ENCODE measurements around the gene TMEM184A.

Gene TMEM184A

DNA sequence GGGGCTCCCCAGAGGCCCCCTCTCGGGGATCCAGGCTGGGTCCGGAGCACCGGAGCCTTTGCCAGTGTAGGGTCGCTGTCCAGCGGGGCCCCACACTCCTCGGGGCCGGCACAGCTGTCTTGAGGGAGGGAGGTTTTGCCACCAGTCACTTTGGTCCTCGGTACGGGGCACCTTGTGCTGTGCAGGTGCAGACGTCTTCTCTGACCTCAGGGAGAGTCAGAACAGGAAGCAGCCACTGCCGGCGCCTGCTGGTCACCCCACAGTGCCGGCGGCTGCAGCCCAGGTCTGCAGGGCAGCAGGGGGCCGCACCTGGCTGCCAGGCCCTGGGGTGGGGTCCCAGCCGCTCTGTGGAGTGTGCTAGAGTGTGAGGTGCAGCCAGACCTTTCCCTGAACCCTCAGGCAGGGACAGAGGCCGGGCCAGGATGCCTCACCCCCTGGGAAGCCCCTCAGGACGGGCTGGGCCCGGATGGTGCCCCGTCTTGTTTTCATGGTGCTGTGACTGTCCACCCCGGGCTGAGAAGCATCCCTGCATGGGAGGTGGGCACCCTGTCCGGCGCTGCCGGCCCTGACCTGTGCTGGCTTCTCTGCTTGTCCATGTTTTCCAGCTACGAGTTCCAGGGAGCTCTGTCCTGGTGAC is 17.3 kb downstream of the TMEM184A start:
- DNase-seq: no peak

- no peak for DNase-seq
These were observed 18.2 kb downstream of the TMEM184A start for GRCh38 chr7:1537535-1538412.

DNA sequence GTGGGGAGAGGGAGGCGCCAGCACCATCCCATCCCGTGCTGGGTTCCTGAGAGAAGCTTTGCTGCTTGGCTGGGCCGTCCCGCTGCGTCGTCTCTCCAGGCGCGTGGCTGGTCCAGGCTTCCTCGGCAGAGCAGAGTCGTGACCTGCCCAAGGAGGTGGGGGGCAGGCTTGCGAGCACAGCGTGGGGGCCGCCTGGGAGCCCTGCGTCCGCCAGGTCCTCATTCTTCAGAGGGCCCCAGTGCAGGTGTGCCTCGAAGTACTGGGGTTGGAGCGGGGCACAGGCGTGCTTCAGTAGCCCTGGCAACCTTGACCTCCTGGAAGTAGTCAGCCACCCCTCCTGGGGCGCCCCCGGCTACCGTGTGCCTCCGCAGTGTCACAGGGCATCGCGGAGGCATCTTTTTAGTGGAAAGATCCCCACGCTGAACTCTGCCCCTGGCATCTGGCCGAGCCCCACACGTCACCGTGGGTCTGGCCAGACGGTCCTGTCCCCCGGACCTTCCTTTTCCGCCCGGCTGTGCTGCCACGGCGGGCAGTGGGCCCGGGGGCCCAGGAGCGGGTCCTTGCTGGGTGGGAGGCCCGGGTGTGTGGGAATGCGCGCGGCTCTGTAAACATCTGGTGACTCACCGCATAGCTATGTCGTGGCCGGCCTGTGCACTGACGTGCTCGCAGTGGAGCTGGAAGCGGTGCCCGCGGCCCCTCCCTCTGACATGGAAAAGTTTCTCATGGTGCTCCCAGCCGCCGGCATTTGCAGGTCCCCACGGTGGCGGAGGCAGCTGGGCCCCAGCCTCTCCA is 19.1 kb downstream of the TMEM184A start:
- no peak for DNase-seq

DNA sequence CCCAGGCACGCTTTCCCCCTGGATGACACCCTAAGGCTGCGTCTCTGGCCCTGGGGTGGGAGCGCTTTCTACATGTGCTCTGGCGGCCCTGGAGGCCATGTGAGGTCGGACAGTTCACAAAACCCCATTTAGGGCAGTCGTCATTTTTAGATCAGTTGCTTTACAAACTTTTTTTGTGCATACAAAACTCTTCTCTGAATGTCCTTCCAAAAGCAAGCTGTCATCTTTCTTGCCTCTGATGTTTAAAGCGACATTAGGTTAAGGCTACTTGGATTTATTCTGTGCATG is 19.6 kb downstream of the TMEM184A start:
- DNase-seq: no peak

DNA sequence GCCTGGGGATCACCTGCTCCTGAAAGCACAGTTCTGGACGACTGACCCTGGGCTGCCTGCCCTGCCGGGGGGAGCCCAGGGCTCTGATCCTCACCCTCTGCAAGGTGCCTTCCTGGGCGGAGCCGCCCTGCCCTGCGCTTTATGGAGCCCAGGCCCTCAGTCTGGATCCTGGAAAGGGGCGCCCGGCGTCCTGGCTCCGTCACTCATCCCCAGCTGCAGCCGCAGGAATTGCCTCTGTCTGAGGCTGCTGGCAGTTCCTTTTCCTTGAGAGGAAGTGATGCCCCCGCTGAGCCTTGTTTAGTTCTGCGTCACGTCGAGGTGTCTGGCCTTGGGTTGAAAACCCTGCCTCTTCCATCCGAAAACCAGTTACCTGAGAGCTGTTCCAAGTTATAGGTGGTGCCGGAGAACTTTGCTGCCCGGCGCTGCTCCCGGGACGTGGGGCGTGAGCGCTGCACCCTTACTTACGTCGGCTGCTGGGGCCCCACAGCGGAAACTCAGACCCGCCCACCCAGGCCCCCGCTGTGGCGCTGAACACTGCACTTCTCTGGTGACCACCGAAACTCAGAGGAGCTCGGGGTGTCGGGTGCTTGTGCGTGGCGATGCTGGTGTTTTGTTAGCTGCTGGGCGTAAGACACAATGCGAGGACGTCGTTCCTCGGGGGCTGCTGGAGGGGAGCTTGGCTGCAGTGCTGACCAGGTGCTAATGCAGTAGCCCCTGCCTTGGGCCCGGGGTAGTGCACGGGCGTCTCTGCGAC is 20.1 kb downstream of the TMEM184A start:
- DNase-seq: no peak

- no peak for DNase-seq
These were observed 20.9 kb downstream of the TMEM184A start for GRCh38 chr7:1535100-1535458.

DNA sequence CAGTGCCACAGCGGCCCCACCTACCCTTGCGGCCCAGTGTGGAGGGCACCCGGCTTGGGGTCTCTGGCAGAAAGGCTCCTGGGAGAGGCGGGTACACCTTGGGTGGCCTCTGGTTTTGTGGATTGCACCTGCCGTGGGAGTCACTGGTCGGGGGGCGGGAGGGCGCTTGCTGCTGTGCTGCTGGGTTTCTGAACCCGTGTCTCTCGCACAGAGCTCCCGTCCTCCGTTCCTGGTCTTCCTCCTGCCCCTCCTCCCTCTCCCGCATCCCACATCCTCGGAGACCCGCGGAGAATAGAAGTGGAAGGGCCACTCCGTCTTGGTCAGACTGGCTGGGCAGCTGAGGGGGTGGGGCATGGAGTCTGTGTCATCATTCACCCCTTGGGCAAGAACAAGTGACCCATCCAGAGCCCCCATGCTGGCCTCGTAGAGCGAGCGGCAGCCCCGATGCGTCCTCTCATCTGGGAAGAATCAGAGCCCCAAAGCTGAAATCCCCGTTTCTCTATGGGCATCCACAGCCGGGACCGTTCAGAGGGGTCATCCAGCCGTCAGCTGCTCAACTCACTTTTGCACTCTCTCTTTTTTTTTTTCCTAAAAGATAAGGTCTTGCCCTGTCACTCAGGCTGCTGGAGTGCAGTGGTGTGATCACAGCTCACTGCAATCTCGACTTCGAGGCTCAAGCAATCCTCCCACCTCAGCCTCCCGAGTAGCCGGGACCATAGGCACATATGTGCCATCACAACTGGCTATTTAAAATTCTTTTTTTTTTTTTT is 21.5 kb downstream of the TMEM184A start:
- no peak for DNase-seq

- no peak for DNase-seq
These were observed 22.3 kb downstream of the TMEM184A start for GRCh38 chr7:1533547-1534329.

DNA sequence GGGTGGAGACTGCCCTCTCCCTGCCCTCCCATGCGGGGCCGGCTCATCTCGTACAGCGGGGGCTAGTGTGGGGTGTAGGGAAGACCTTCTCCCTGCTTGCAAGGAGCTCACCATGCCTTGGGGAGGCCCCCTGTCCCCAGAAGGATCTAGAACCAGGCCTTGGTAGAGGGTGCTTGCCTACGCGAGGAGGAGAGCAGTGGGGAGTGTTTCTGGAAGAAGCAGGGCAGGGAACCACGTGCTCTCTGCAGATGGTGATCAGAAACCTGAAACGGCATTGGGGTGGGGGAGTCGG is 22.8 kb downstream of the TMEM184A start:
- no peak for DNase-seq

DNA sequence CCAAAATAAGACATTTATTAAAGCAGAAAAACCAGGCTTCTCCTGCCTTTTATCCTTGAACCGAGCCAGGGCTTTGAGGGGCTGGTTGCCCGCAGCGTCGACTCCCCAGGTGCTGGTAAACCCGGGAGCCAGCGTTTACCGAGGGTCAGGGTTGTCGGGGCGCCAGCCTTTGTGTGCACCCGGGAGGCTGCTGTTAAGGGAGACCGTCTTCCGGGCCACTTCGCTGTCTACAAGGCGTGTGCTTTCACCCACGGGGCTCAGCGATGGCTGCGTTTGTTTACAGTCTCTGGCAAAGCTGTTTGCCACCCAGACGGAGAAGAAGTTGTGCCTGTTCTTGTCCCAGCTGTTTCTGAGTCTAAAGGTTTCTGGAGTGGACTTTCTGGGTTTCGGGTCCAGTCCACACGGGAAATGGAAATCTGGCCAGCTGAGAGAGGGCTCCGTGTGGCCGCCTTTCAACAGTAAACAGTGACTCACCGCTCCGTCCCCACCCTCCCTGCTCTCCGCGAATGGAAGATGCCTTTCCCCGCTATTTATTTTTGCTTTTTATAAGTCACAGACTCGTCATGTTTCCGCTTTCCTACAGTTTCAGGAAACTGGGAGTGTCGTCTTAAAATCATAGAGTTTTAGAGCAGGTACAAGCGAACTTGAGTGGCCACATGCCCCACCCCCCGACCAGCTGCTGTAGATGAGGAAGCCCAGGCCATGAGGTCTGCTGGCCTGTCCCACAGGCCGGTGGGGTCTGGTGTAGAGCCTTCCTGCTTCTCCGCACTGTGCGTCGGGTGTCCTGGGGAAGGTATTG is 23.4 kb downstream of the TMEM184A start:
- DNase-seq: no peak

DNA sequence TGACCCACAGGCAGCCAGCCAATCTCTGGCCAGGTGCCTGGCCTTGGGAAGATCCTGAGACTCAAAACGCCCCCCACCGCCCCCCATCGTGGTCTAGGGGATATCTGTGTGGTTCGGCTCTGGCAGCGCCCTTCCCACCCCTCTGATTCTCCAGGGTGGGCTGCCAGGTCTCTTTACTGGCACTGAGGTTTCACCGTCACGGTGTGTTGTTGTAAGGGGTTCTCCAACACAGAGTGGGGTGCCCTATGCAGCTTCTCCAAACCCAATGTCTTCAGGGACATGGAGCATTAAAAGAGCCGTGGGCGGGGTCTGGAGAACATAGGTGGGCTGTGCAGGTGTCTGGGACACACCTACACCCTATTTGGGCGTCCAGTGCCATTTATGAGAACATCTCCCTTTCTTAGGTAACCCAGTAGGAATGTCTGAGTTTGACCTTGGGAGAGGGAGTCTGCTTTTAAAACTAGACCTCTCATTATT is 24.0 kb downstream of the TMEM184A start:
- no peak for DNase-seq

- DNase-seq: no peak
These were observed 24.6 kb downstream of the TMEM184A start for GRCh38 chr7:1531263-1531978.

GRCh38 chr7:1530946-1531262 is 25.1 kb downstream of the TMEM184A start:
- peak; percentile 53 for DNase-seq

GRCh38 chr7:1529383-1530116 is 26.5 kb downstream of the TMEM184A start:
- no peak for DNase-seq

GRCh38 chr7:1526271-1526754 is 29.7 kb downstream of the TMEM184A start:
- DNase-seq: no peak

DNA sequence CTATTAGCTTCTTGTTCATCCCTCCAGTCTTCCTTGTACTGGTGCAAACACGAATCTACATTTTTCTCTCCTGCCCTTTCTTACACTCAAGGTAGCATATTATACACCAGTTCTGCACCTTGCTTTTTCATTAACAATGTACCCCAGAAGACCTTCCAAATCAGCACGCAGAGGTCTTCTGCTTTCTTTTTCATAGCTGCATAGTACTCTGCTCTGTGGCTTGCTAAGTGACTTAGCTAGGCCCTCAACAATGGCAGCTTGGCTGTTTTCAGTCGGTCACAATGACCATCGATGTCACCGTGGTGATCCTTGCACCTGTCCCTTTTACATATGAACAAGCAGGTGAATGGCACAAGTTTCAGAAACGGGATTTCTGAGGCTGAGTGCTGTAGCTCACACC is 30.6 kb downstream of the TMEM184A start:
- no peak for DNase-seq

- no peak for DNase-seq
These were observed 32.2 kb downstream of the TMEM184A start for GRCh38 chr7:1523844-1524243.

DNA sequence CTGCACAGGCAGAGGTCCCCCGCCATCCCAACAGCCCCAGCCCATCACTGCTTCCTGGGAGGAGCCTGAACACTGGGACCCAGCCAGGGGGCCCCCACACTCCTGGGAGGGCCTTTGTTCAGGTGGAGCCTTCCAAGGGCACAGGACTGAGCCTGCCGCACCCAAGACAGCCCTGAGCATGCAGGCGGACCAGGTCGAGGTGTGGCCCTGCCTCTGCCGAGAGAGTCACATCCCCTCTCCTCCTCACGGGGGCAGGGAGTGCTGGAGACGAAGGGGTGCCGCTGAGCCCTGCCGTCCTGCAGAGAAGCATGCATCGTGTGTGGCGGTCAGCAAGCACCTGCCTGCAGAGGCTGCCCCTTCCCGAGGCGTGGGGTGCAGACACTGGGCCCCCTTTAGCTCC is 32.8 kb downstream of the TMEM184A start:
- DNase-seq: no peak

DNA sequence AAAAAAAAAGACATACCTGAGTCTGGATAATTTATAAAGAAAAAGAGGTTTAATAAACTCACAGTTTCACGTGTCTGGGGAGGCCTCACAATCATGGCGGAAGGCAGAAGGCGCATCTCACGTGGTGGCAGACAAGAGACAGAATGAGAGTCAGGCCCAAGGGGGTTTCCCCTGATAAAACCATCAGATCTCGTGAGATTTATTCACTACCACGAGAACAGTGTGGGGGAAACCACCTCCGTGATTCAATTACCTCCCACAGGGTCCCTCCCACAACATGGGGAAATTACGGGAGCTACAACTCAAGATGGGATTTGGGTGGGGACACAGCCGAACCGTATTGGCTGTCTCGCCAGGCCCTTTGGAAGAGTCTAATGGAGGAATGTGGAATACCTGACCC is 34.5 kb downstream of the TMEM184A start:
- DNase-seq: no peak
